Keratinocyte (primary cell): Measurements from ENCODE around the gene VPS26A. TPM values are rescaled to one million over a fixed set of nuclear protein-coding genes. Genes with fewer than 3 reads are reported as not detected.

Experiments
- DNase-seq: peaks from one replicate; pipeline ENCODE4 v3.0.0-alpha.2; 2011; ENCODE audit warnings: low read depth, missing footprints, low spot score
- FAIRE-seq: peaks from 2 replicates; lab custom pipeline; 2011; peaks lifted over from hg19 to GRCh38; lab: Jason Lieb, UNC
- H2AFZ ChIP-seq: 2 replicates; pipeline ENCODE4 v1.6.0; 2012; ENCODE audit warnings: low read length, control low read depth, inconsistent platforms; ENCODE audit not compliant: control insufficient read depth
- H3K27ac ChIP-seq: 2 replicates; pipeline ENCODE4 v1.5.1; 2011; ENCODE audit warnings: low read length; ENCODE audit not compliant: control insufficient read depth, insufficient read depth
- H3K27me3 ChIP-seq: 3 replicates; pipeline ENCODE4 v1.6.0; 2011; ENCODE audit warnings: low read length; ENCODE audit not compliant: control insufficient read depth, insufficient read depth; ENCODE audit errors: extremely low read depth
- H3K36me3 ChIP-seq, 2 experiments: 2 replicates in 1 of 2; 3 replicates in 1 of 2; pipeline ENCODE4 v1.5.1; 2011; ENCODE audit warnings: low read length in 2 of 2, mild to moderate bottlenecking in 1 of 2; ENCODE audit not compliant: control insufficient read depth in 2 of 2, insufficient read depth in 2 of 2; ENCODE audit errors: extremely low read depth in 1 of 2
- H3K4me1 ChIP-seq: 3 replicates; pipeline ENCODE4 v1.5.1; 2011; ENCODE audit warnings: low read length; ENCODE audit not compliant: control insufficient read depth, insufficient read depth; ENCODE audit errors: extremely low read depth
- H3K4me2 ChIP-seq: 3 replicates; pipeline ENCODE4 v1.6.0; 2011; ENCODE audit warnings: low read depth, low read length; ENCODE audit not compliant: control insufficient read depth, insufficient read depth; ENCODE audit errors: extremely low read depth
- H3K4me3 ChIP-seq, 3 experiments: fragments of 200-600 bp in 1 of 3; sonication (generic) in 1 of 3; 2 replicates in 2 of 3; 3 replicates in 1 of 3; pipeline ENCODE4 v1.5.1; 2011 to 2016; ENCODE audit warnings: low read length in 3 of 3, mild to moderate bottlenecking in 3 of 3, control low read depth in 2 of 3, inconsistent platforms in 1 of 3, low read depth in 1 of 3, mixed read lengths in 1 of 3, mixed run types in 1 of 3, moderate library complexity in 1 of 3; ENCODE audit not compliant: control insufficient read depth in 2 of 3, insufficient read depth in 2 of 3; ENCODE audit errors: extremely low read depth in 1 of 3
- H3K79me2 ChIP-seq: 2 replicates; pipeline ENCODE4 v1.6.0; 2012; ENCODE audit warnings: low read length; ENCODE audit not compliant: control insufficient read depth, insufficient read depth
- H3K9ac ChIP-seq: 3 replicates; pipeline ENCODE4 v1.6.0; 2011; ENCODE audit warnings: low read length; ENCODE audit not compliant: control insufficient read depth, insufficient read depth; ENCODE audit errors: extremely low read depth
- H3K9me1 ChIP-seq: 3 replicates; pipeline ENCODE4 v1.6.0; 2011; ENCODE audit warnings: low read length; ENCODE audit not compliant: control insufficient read depth, insufficient read depth; ENCODE audit errors: extremely low read depth
- H3K9me3 ChIP-seq: 2 replicates; pipeline ENCODE4 v1.5.1; 2012; ENCODE audit warnings: low read depth, low read length; ENCODE audit not compliant: control insufficient read depth
- H4K20me1 ChIP-seq: 3 replicates; pipeline ENCODE4 v1.6.0; 2011; ENCODE audit warnings: low read length; ENCODE audit not compliant: control insufficient read depth, insufficient read depth; ENCODE audit errors: extremely low read depth
- CTCF ChIP-seq, 3 experiments: IDR thresholded peaks in 1 of 3; conservative IDR thresholded peaks in 1 of 3; optimal IDR thresholded peaks in 1 of 3; 2 replicates in 2 of 3; 3 replicates in 1 of 3; pipeline versions ENCODE3 to v1.5.1; 2011; ENCODE audit warnings: low read length in 3 of 3, mild to moderate bottlenecking in 3 of 3, moderate library complexity in 2 of 3, control low read depth in 1 of 3, inconsistent platforms in 1 of 3; ENCODE audit not compliant: insufficient read depth in 2 of 3; ENCODE audit errors: extremely low read depth in 1 of 3
- EZH2 ChIP-seq: IDR thresholded peaks from one replicate; pipeline ENCODE4 v1.6.1; 2012; ENCODE audit warnings: inconsistent platforms, mild to moderate bottlenecking, low read length, moderate library complexity
- dilution Hi-C: fragments of 300-500 bp; cut with MboI; formaldehyde crosslinking; loops from one replicate; pipeline ENCODE4 v1.7.0; 2020; ENCODE audit warnings: low sequenced_read_pairs; ENCODE audit not compliant: extremely low pct_ligation_motif_present
- polyA plus RNA-seq, 5 experiments: library from polyadenylated mRNA; depleted of rRNA in 3 of 5; stranded (reverse) in 3 of 5; stranded (forward) in 1 of 5; unstranded in 1 of 5; fragments of >200 nt; gene quantifications; 1 replicate in 1 of 5; 2 replicates in 3 of 5; 3 replicates in 1 of 5; pipeline versions ENCODE4 v1.2.1 to v1.2.3, GENCODE V29; 2011 to 2012; ENCODE audit warnings: missing spikeins in 2 of 5, low read depth in 1 of 5, low replicate concordance in 1 of 5

VPS26A gene
- polyA plus RNA-seq, 1 donor (not counting 4 experiments of a cell fraction or from before 2014, with no cell fraction given), result 64.3 TPM

GRCh38 chr10:69096045-69096444 is 27.9 kb upstream of the VPS26A start:
- no peak for FAIRE-seq
- no peak overlapping the region for H3K4me3 ChIP-seq
- no peaks in the 10 kb centered on the region for H3K79me2 ChIP-seq
- DNase-seq, result no peak
- H3K27ac ChIP-seq, result no peak overlapping the region
- H3K4me2 ChIP-seq, result no peak overlapping the region
- TF ChIP-seq EZH2 (no peak), CTCF (optimal IDR thresholded peaks at IDR 0.05 in 1 of 3, IDR thresholded peaks at IDR 0.05 in 1 of 3, conservative IDR thresholded peaks at IDR 0.05 in 1 of 3; ENCODE audit: extremely low read depth in 1 of 3, insufficient read depth in 2 of 3, low read length in 3 of 3) (no peak)
- no peak overlapping the region for H2AFZ ChIP-seq
- no peaks in the 10 kb centered on the region for H3K9me3 ChIP-seq
- H3K9ac ChIP-seq, result no peak overlapping the region
- no peaks in the 10 kb centered on the region for H3K36me3 ChIP-seq
- dilution Hi-C loops, result no loop called here
- H3K4me1 ChIP-seq, result no peaks in the 10 kb centered on the region
- no peaks in the 10 kb centered on the region for H3K27me3 ChIP-seq
- H3K9me1 ChIP-seq, result no peaks in the 10 kb centered on the region
- H4K20me1 ChIP-seq, result no peaks in the 10 kb centered on the region

- Histone ChIP-seq H3K36me3 (no peaks in the 10 kb centered on the region), H3K4me3 (no peak overlapping the region), H3K9me1 (no peaks in the 10 kb centered on the region), H2AFZ (no peak overlapping the region), H3K9me3 (no peaks in the 10 kb centered on the region), H3K9ac (no peak overlapping the region), H3K27me3 (no peaks in the 10 kb centered on the region), H4K20me1 (no peaks in the 10 kb centered on the region), H3K4me1 (no peaks in the 10 kb centered on the region), H3K27ac (no peak overlapping the region), H3K79me2 (no peaks in the 10 kb centered on the region), H3K4me2 (no peak overlapping the region)
- TF ChIP-seq CTCF (optimal IDR thresholded peaks at IDR 0.05 in 1 of 3, IDR thresholded peaks at IDR 0.05 in 1 of 3, conservative IDR thresholded peaks at IDR 0.05 in 1 of 3; ENCODE audit: extremely low read depth in 1 of 3, insufficient read depth in 2 of 3, low read length in 3 of 3) (no peak), EZH2 (no peak)
- dilution Hi-C loops, result no loop called here
- FAIRE-seq (no peak), DNase-seq (no peak)
These were observed 26.2 kb upstream of the VPS26A start for GRCh38 chr10:69097729-69098128.
